OCI-LY1 (cell line): Measurements from ENCODE around the gene CELSR3.

Experiments
- H2AFZ ChIP-seq: fragments of 200-600 bp; sonication (generic), shearing (Covaris generic); 2 replicates; pipeline ENCODE4 v1.6.0; 2014; ENCODE audit warnings: antibody characterized with exemption, mild to moderate bottlenecking, low read length
- H3F3A ChIP-seq: fragments of 200-600 bp; sonication (generic), shearing (Covaris generic); 2 replicates; pipeline ENCODE4 v1.6.0; 2014; ENCODE audit warnings: mild to moderate bottlenecking, antibody characterized with exemption, low read length, moderate library complexity; ENCODE audit not compliant: insufficient read depth
- H3K27ac ChIP-seq: fragments of 200-600 bp; sonication (generic); 2 replicates; pipeline ENCODE4 v1.5.1; 2014; ENCODE audit warnings: low read length, mixed run types, mild to moderate bottlenecking, low read depth; ENCODE audit not compliant: poor library complexity, severe bottlenecking
- H3K27me3 ChIP-seq: fragments of 200-600 bp; sonication (generic); 2 replicates; pipeline ENCODE4 v1.6.0; 2014; ENCODE audit warnings: antibody characterized with exemption, mild to moderate bottlenecking, low read length, moderate library complexity; ENCODE audit not compliant: insufficient read depth
- H3K36me3 ChIP-seq: fragments of 200-600 bp; sonication (generic); 2 replicates; pipeline ENCODE4 v1.6.1; 2014; ENCODE audit warnings: mild to moderate bottlenecking, antibody characterized with exemption, low read length, moderate library complexity, mixed read lengths; ENCODE audit not compliant: insufficient read depth
- H3K4me1 ChIP-seq: fragments of 200-600 bp; sonication (generic); 2 replicates; pipeline ENCODE4 v1.5.1; 2014; ENCODE audit warnings: mild to moderate bottlenecking, low read length, moderate library complexity; ENCODE audit not compliant: insufficient read depth, severe bottlenecking
- H3K4me2 ChIP-seq: fragments of 200-600 bp; sonication (generic), shearing (Covaris generic); 2 replicates; pipeline ENCODE4 v1.6.1; 2014; ENCODE audit warnings: low read length
- H3K4me3 ChIP-seq: fragments of 200-600 bp; sonication (generic); 2 replicates; pipeline ENCODE4 v1.5.1; 2014; ENCODE audit warnings: low read length, low read depth, mild to moderate bottlenecking, mixed read lengths; ENCODE audit not compliant: poor library complexity, severe bottlenecking
- H3K79me2 ChIP-seq: fragments of 200-600 bp; shearing (Covaris generic); 2 replicates; pipeline ENCODE4 v1.6.1; 2016; ENCODE audit warnings: mixed run types, low read length, mixed read lengths; ENCODE audit not compliant: insufficient read depth
- H3K9ac ChIP-seq: fragments of 200-600 bp; sonication (generic), shearing (Covaris generic); 2 replicates; pipeline ENCODE4 v1.6.1; 2014; ENCODE audit warnings: mild to moderate bottlenecking, low read length, mixed read lengths
- H3K9me2 ChIP-seq: fragments of 200-600 bp; sonication (generic), shearing (Covaris generic); 2 replicates; pipeline ENCODE4 v1.6.1; 2014; ENCODE audit warnings: low read depth, mild to moderate bottlenecking, low read length, mixed read lengths
- H3K9me3 ChIP-seq: fragments of 200-600 bp; shearing (Covaris generic); 2 replicates; pipeline ENCODE4 v1.6.1; 2014; ENCODE audit warnings: low read length, mixed read lengths
- H4K20me1 ChIP-seq: fragments of 200-600 bp; sonication (generic), shearing (Covaris generic); 2 replicates; pipeline ENCODE4 v1.6.0; 2016; ENCODE audit warnings: mild to moderate bottlenecking, low read length; ENCODE audit not compliant: insufficient read depth
- EZH2 ChIP-seq: fragments of 200-600 bp; sonication (generic), shearing (Covaris generic); IDR thresholded peaks from 2 replicates; pipeline ENCODE4 v1.8.0; 2017; ENCODE audit warnings: borderline replicate concordance, mixed run types, mild to moderate bottlenecking, antibody characterized with exemption, low read length, moderate library complexity, mixed read lengths
- TF ChIP-seq, protein P1 (sequence below): fragments of 200-600 bp; sonication (generic), shearing (Covaris generic); IDR thresholded peaks from 2 replicates; pipeline ENCODE4 v1.5.1; 2017; ENCODE audit warnings: mild to moderate bottlenecking, antibody characterized with exemption, low read length, moderate library complexity, mixed read lengths

CELSR3 gene

DNA sequence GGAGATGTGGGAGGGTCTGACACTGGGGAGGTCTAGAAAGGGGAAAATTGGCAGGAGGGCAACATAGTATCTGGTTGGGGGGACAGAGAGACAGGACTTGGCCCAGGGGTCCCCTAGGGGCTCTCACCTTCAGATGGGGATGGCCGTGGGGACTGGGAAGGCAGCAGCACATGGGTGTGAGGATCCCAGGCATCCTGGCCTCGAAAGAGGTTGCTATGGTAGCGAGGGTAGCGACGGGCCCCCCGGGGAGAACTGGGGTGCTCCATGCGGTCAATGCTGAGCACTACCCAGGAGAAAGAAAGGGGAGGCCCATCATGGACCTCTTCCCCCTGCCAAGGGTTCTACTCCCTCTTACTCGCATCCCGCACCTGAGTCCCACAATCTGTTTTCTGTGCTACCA is 15.0 kb downstream of the CELSR3 start:
- Histone ChIP-seq H4K20me1 (no peaks in the 10 kb centered on the region), H3K4me3 (no peak overlapping the region), H3K79me2 (no peaks in the 10 kb centered on the region), H2AFZ (no peak overlapping the region), H3K27ac (no peak overlapping the region), H3K9me3 (no peaks in the 10 kb centered on the region), H3K9ac (no peak overlapping the region), H3F3A (no peaks in the 10 kb centered on the region), H3K9me2 (no peaks in the 10 kb centered on the region), H3K4me2 (no peak overlapping the region), H3K36me3 (no peaks in the 10 kb centered on the region), H3K27me3 (no peaks in the 10 kb centered on the region), H3K4me1 (no peaks in the 10 kb centered on the region)
- TF ChIP-seq, protein P1, sequence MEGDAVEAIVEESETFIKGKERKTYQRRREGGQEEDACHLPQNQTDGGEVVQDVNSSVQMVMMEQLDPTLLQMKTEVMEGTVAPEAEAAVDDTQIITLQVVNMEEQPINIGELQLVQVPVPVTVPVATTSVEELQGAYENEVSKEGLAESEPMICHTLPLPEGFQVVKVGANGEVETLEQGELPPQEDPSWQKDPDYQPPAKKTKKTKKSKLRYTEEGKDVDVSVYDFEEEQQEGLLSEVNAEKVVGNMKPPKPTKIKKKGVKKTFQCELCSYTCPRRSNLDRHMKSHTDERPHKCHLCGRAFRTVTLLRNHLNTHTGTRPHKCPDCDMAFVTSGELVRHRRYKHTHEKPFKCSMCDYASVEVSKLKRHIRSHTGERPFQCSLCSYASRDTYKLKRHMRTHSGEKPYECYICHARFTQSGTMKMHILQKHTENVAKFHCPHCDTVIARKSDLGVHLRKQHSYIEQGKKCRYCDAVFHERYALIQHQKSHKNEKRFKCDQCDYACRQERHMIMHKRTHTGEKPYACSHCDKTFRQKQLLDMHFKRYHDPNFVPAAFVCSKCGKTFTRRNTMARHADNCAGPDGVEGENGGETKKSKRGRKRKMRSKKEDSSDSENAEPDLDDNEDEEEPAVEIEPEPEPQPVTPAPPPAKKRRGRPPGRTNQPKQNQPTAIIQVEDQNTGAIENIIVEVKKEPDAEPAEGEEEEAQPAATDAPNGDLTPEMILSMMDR: no peak
- TF ChIP-seq EZH2: no peak

DNA sequence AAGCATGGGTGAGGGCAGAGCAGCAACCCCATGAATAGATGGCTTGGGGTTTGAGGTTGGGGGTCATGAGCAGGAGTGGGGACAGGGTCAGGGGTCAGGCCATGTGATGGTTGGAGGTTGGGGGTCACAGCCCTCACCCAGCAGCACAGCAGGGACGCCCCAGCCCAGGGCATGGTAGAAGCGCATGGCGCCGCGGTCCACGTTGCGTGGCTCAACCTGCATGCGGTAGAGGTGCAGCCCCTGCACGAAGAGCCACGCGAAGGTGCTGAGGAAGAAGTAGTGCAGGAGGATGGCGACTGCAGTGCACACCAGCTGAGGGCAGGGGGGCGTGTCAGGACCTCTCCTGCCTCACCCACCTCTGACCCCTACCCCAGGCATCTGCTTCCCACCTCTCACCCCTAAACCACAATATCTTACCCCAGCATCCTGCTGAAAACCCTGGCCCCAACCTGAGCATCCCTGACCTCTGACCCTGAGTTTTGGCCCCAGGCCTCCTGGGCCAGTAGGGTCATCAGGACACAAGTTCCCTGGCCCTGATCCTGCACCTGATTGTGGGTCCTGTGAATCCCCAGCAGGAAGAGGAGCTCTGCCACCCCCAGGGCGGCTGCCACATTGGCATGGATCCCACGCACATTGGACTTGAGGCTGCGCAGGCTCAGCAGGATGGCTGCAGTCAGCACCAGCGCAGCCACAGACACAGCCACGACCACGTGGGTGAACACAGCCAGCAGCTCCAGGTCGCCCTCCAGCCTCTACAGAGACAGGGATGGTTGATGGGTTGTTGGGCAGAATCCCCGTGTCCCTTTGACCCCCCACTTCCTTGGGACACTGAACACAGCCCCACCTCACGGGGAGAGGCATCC is 17.6 kb downstream of the CELSR3 start:
- Histone ChIP-seq H3K36me3 (no peaks in the 10 kb centered on the region), H3K9me3 (no peaks in the 10 kb centered on the region), H3K79me2 (no peaks in the 10 kb centered on the region), H3K27ac (no peak overlapping the region), H3K4me3 (no peak overlapping the region), H2AFZ (no peak overlapping the region), H3K4me1 (no peaks in the 10 kb centered on the region), H3K4me2 (no peak overlapping the region), H3K9ac (no peak overlapping the region), H3K9me2 (no peaks in the 10 kb centered on the region), H3F3A (no peaks in the 10 kb centered on the region), H4K20me1 (no peaks in the 10 kb centered on the region), H3K27me3 (no peaks in the 10 kb centered on the region)
- TF ChIP-seq EZH2: no peak
- TF ChIP-seq, protein P1: no peak

DNA sequence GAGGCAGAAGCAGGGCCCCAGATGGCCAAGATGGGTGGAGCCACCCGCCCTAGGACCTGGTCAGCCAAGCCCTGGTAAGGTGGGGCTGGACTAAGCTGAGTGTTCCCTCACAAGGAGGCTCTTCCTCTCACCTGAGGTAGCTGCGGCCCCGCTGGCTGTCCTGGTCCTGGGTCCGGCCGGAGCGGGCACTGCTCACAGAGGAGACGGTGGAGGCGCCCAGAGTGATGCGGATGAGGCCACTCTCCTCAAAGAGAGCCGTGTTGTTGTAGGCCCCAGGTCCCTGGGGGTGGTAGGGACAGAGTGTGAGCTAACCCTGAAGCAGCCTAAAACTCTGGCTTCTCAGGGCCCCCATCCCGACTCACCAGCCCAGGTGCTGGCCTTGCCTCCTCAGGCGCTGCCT is 20.1 kb downstream of the CELSR3 start:
- H3F3A ChIP-seq: no peaks in the 10 kb centered on the region
- H3K4me2 ChIP-seq: no peak overlapping the region
- no peaks in the 10 kb centered on the region for H3K4me1 ChIP-seq
- H3K9ac ChIP-seq: no peak overlapping the region
- no peaks in the 10 kb centered on the region for H3K27me3 ChIP-seq
- no peak overlapping the region for H3K27ac ChIP-seq
- H3K9me3 ChIP-seq: no peaks in the 10 kb centered on the region
- H3K36me3 ChIP-seq: no peaks in the 10 kb centered on the region; the same call in 1 of the 2 replicates
- H4K20me1 ChIP-seq: no peaks in the 10 kb centered on the region
- TF ChIP-seq, protein P1: no peak
- no peak for TF ChIP-seq EZH2
- H2AFZ ChIP-seq: no peak overlapping the region
- H3K4me3 ChIP-seq: no peak overlapping the region
- no peaks in the 10 kb centered on the region for H3K79me2 ChIP-seq
- H3K9me2 ChIP-seq: no peaks in the 10 kb centered on the region
